ENCODE measurements around the gene P2RY8. TPM values are rescaled to one million over a fixed set of nuclear protein-coding genes. Genes with fewer than 3 reads are reported as not detected.
"Not testable (repeated sequence)": the region's sequence is repeated elsewhere in the genome, so short reads cannot be mapped to it uniquely, and the experiment has no call there.

Gene P2RY8
- total RNA-seq, 1 experiment from 2014 or later = 0.10 TPM

DNA sequence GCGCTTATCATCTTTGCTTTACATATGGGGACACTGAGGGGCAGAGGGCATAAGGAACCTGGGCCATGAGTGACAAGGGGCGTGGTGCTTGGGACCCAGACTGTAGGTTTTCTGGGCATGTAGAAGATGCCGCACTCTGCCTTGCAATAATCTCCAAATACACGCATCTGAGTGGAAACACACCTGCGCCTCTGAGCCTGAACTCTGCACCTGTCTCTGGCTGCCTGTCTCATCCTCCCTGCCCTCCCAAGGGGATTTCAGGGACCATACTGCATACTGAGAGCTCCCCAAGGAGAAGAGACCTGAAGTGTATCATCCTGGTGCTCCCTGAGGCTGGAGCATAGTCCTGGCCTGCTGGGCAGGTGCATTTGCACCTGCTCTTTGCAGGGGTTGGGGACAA, 49.6 kb downstream of the P2RY8 start:
- DNase-seq (ENCODE audit: low read depth) = no peak

DNA sequence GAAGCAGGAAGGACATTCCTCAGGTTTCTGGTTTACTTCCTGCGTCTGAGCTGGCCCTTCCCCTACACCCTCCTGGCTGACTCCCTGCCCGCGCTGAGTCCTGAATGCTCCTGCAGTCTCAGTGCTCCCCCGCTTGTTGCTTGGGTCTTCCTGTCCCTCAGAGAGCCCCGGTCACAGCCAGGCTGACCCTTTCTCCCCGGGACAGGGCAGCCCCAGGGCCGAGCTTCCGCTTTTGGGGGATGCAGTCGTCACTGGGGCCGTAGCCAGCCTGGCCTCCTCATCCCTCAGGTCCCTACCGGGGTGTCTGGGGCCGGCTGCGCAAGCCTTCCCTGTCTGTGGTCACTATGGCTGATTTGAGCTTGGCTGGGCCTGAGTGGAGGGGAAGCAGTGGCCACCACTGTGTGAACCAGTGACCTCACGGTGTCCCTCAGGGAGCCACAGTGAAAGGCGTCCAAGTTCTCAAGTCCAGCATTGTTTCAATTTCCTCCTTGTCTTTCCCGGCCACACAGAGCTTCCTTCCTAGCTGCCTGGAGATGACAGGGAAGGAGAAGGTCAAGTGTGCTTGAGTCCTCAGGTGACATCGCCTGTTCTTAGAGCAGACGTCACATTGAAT, 50.1 kb downstream of the P2RY8 start:
- DNase-seq (ENCODE audit: low read depth) = no peak

DNA sequence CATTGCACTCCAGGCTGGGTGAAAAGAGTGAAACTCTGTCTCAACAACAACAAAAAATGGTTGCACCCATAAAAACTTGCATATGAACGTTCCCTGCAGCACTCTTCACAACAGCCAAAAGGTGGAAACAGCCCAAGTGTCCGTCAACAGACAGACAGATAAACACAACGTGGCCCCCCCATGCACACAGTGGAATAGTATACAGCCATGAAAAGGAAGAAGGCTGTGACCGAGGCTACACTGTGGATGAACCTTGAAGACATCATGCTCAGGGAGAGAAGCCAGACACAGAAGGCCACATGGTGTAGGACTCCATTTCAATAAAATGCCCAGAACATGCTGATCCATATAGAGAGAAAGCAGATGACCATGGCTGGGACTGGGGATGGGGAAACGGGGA, 50.8 kb downstream of the P2RY8 start:
- DNase-seq (ENCODE audit: low read depth) = no peak

- DNase-seq (ENCODE audit: low read depth) = no peak
Observed at GRCh38 chrX:1485033-1485432, 52.0 kb downstream of the P2RY8 start.

DNA sequence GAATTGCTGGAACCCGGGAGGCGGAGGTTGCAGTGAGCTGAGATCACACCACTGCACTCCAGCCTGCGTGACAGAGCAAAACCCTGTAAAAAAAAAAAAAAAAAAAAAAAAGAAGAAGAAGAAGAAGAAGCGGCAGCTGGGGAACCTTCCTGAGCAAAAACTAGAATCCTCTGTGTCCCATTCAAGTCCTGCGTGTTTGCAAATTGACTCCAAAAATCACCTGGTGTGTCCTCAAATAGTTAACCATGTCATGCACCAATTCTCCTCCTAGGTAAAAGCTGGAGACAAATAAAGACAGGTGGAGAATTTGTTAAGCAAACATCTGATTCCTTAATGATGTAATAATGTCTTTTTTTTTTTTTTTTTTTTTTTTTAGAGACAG, 52.4 kb downstream of the P2RY8 start:
- no peak for DNase-seq (ENCODE audit: low read depth)

GRCh38 chrX:1483843-1484637, 52.9 kb downstream of the P2RY8 start:
- no peak for DNase-seq (ENCODE audit: low read depth)

DNA sequence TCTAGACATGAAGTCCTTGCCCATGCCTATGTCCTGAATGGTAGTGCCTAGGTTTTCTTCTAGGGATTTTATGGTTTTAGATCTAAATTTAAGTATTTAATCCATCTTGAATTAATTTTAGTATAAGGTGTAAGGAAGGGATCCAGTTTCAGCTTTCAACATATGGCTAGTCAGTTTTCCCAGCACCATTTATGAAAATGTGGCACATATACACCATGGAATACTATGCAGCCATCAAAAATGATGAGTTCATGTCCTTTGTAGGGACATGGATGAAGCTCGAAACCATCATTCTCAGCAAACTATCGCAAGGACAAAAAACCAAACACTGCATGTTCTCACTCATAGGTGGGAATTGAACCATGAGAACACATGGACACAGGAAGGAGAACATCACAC, 54.5 kb downstream of the P2RY8 start:
- DNase-seq (ENCODE audit: low read depth) = not testable (repeated sequence)

GRCh38 chrX:1481636-1482529, 55.1 kb downstream of the P2RY8 start:
- DNase-seq (ENCODE audit: low read depth) = peak; percentile 74

DNA sequence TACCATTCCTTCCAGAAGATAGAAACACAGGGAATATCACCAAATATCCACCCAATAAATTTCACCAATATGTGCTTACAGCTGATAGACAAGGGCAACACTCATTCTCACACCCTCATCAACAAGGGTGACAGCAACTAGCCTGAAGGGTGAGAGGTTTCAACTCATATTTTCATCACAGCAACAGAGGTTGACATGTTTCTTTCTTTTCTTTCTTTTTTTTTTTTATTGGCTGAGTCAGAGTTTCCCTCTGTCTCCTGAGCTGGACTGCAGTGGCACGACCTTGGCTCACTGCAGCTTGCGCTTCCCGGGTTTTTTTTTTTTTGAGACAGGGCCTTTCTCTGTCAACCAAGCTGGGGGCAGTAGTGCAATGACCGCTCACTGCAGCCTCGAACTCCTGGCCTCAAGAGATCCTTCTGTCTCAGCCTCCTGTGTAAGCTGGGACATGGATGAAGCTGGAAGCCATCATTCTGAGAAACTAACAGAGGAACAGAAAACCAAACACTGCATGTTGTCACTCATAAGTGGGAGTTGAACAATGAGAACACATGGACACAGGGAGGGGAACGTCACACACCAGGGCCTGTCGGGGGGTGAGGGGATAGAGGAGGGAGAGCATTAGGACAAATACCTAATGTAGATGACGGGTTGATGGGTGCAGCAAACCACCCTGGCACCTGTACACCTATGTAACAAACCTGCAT, 56.8 kb downstream of the P2RY8 start:
- peak; percentile 75 for DNase-seq (ENCODE audit: low read depth)

- no peak for DNase-seq (ENCODE audit: low read depth)
Observed at GRCh38 chrX:1477801-1478458, 59.1 kb downstream of the P2RY8 start.

DNA sequence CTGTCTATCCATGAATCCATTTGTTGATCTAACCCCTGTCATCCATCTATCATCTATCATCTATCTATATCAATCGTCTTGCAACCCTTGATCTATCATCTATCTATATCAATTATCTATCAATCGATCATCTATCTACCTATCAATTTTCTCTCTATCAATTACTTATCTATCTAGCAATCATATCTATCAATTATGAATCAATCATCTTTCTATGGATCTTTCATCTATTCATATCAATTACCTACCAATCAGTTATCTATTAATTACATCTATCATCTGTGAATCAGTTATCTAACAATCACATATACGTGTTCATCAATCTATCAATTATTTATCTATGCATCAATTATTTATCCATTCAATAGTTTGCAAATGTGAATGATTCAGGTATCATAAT, 59.8 kb downstream of the P2RY8 start:
- no peak for DNase-seq (ENCODE audit: low read depth)

DNA sequence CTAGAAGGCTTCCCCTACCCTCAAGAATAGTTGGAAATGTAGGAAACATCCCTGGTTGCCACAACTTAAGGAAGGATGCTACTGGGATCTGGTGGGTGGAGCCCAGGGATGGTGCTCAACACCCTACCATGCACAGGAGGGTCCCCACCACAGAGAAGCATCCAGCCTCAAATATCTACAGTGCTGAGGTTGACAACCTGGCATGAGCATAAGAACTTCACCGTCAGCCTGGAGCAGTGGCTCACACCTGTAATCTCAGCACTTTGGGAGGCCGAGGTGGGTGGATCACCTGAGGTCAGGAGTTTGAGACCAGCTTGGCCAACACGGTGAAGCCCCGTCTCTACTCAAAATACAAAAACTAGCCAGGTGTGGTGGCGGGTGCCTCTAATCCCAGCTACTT, 60.3 kb downstream of the P2RY8 start:
- no peak for DNase-seq (ENCODE audit: low read depth)

- no peak for DNase-seq (ENCODE audit: low read depth)
Observed at GRCh38 chrX:1475881-1476280, 61.1 kb downstream of the P2RY8 start.

GRCh38 chrX:1475481-1475880, 61.5 kb downstream of the P2RY8 start:
- DNase-seq (ENCODE audit: low read depth) = no peak

GRCh38 chrX:1474593-1474992, 62.4 kb downstream of the P2RY8 start:
- not testable (repeated sequence) for DNase-seq (ENCODE audit: low read depth)

DNA sequence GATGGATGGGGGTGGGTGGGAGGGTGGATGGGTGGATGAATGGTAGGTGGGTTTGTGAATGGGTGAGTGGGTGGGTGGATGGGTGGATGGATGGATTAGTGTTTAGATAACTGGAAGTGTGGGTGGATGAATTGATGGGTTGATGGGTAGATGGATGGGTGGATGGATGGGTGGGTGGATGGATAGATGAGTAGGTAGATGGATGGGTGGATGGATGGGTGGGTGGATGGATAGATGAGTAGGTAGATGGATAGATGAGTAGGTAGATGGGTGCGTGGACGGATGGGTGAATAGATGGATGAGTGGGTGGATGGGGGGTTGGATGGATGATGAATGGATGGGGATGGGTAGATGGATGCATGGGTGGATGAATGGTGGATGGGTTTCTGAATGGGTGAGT, 64.0 kb downstream of the P2RY8 start:
- DNase-seq (ENCODE audit: low read depth) = no peak

DNA sequence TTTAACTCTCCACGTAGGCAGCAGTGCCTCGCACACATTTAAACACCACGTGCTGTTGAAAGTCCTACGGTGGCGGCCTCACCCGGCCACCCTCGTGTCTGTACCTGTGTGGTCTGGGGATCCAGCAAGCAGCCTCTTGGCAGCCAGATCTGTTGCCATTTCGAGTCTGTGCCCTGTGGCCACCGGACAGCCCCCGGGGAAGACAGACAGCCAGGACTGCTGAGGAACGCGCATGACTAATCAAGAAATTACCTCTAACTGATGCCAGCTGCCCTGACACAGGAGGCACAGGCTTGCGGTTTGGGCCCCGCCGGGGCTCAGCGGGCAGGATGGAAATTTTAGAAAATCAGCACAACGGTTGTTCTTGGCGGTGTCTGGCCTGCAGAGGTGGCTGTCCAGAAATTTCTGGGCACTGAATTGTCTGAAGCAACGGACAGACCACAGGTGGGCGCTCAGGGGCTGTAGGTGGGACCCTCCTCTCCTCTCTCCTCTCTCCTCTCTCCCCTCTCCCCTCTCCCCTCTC, 68.7 kb downstream of the P2RY8 start:
- peak; percentile 95 for DNase-seq (ENCODE audit: low read depth)

- peak; percentile 19 for DNase-seq (ENCODE audit: low read depth)
Observed at GRCh38 chrX:1466971-1467561, 69.9 kb downstream of the P2RY8 start.

GRCh38 chrX:1466232-1466661, 70.7 kb downstream of the P2RY8 start:
- DNase-seq (ENCODE audit: low read depth) = no peak

Data from M059J (cell line).